ENCODE data around the gene PC. TPM values are rescaled to one million over a fixed set of nuclear protein-coding genes. Genes with fewer than 3 reads are reported as not detected.

The PC gene
- total and polyA plus RNA-seq, 9 of the 15 experiments (the other 6 are each of a cell fraction or from before 2014, with no cell fraction given), result 0.94 to 38.0 (median 8.7) TPM

GRCh38 chr11:66842896-66843775, 115.0 kb downstream of the PC start, which contains the start of gene RCE1 (continued):
- peak in 1 of 2 experiments; percentile 91 for TF ChIP-seq NONO (IDR thresholded peaks at IDR 0.05; ENCODE audit: low read depth in 2 of 2, low read length in 1 of 2)
- TF ChIP-seq COPS2 (conservative IDR thresholded peaks at IDR 0.05), result no peak
- TF ChIP-seq ZBTB33 (CRISPR knock-in tag; IDR thresholded peaks at IDR 0.05), result no peak
- no peak for TF ChIP-seq XRCC5 (IDR thresholded peaks at IDR 0.05; ENCODE audit: low read depth, low read length)
- no peak for TF ChIP-seq DDX20 (tag; IDR thresholded peaks at IDR 0.05; ENCODE audit: low read depth)
- TF ChIP-seq ZNF316 (IDR thresholded peaks at IDR 0.05), result no peak
- TF ChIP-seq CLOCK (CRISPR knock-in tag; IDR thresholded peaks at IDR 0.05; ENCODE audit: borderline replicate concordance), result no peak
- no peak for TF ChIP-seq MAFF (IDR thresholded peaks at IDR 0.05; ENCODE audit: low read length)
- peak; percentile 71; the same call in 1 of the 2 replicates for TF ChIP-seq ZNF511 (CRISPR knock-in tag; IDR thresholded peaks at IDR 0.05)
- no peak for TF ChIP-seq IFI16 (CRISPR knock-in tag; IDR thresholded peaks at IDR 0.05)
- peak; percentile 88 for TF ChIP-seq NR2C2 (CRISPR knock-in tag; IDR thresholded peaks at IDR 0.05)
- TF ChIP-seq NR2C2 (tag; IDR thresholded peaks at IDR 0.05), result peak; percentile 96
- 0 out of 2 replicates have a peak, but pooled peaks have one; percentile 15 for TF ChIP-seq NCOR1 (IDR thresholded peaks at IDR 0.05)
- peak; percentile 58 for TF ChIP-seq RBM22 (IDR thresholded peaks at IDR 0.05; ENCODE audit: low read depth, low read length, poor library complexity, severe bottlenecking)
- no peak for TF ChIP-seq CBFA2T3 (IDR thresholded peaks at IDR 0.05)
- TF ChIP-seq ZNF717 (CRISPR knock-in tag; IDR thresholded peaks at IDR 0.05), result no peak
- 0 out of 2 replicates have a peak, but pooled peaks have one; percentile 52 for TF ChIP-seq ZNF57 (CRISPR knock-in tag; IDR thresholded peaks at IDR 0.05)
- TF ChIP-seq THAP12 (CRISPR knock-in tag; IDR thresholded peaks at IDR 0.05), result 0 out of 2 replicates have a peak, but pooled peaks have one; percentile 32
- peak; percentile 83 for TF ChIP-seq EGR1 (conservative IDR thresholded peaks at IDR 0.05)
- peak; percentile 35; the same call in 1 of the 2 replicates for TF ChIP-seq FOSL1 (tag; conservative IDR thresholded peaks at IDR 0.05)
